Measurements from ENCODE around the gene ZNHIT6.

- TF ChIP-seq POLR2AphosphoS5 (IDR thresholded peaks at IDR 0.05; ENCODE audit: low read depth, low read length): no peak
- no peak for TF ChIP-seq TAF1 (IDR thresholded peaks at IDR 0.05; ENCODE audit: borderline replicate concordance, insufficient read depth, low read length)
- no peak for TF ChIP-seq FOXP2 (optimal IDR thresholded peaks at IDR 0.05; ENCODE audit: borderline replicate concordance, extremely low read depth, extremely low read length, insufficient read depth)
- TF ChIP-seq REST (IDR thresholded peaks at IDR 0.05; ENCODE audit: insufficient read depth in 1 of 2, low read depth in 2 of 2, low read length in 2 of 2): no peak
Observed at GRCh38 chr1:85661767-85662166, 46.5 kb downstream of the ZNHIT6 start.

Data from PFSK-1 (cell line).